Right lobe of liver (tissue), 6 donors: ENCODE data around the gene AVPR1B. TPM values are rescaled to one million over a fixed set of nuclear protein-coding genes. Genes with fewer than 3 reads are reported as not detected.

Experiments
- ATAC-seq, 4 donors: fragments of 200-7000 bp; cut with Tn5 transposase; one replicate each; pipeline ENCODE4 v1.9.1; 2020; ENCODE audit warnings: mild to moderate bottlenecking in 4 of 4, moderate library complexity in 4 of 4
- DNase-seq, 3 donors: peaks; one replicate each; pipeline ENCODE4 v3.0.0-alpha.2; 2020
- H3K27ac ChIP-seq, 3 donors: fragments of 200-600 bp; one replicate each; pipeline ENCODE4 v1.8.0; 2022
- H3K27me3 ChIP-seq, 2 donors: fragments of 200-600 bp; one replicate each; pipeline ENCODE4 v1.8.0; 2022
- H3K36me3 ChIP-seq, 4 donors: fragments of 200-600 bp; sonication (generic) in 1 of 4; one replicate each; pipeline versions ENCODE4 v1.5.1 to v1.8.0; 2017 to 2022; ENCODE audit warnings: control low read depth in 1 of 4
- H3K4me1 ChIP-seq, 4 donors: fragments of 200-600 bp; sonication (generic) in 1 of 4; one replicate each; pipeline versions ENCODE4 v1.5.1 to v1.8.0; 2017 to 2022; ENCODE audit warnings: control low read depth in 1 of 4
- H3K4me3 ChIP-seq, 3 donors: fragments of 200-600 bp; one replicate each; pipeline ENCODE4 v1.8.0; 2022
- H3K9me3 ChIP-seq, 4 donors: fragments of 200-600 bp; sonication (generic) in 1 of 4; one replicate each; pipeline versions ENCODE4 v1.5.1 to v1.8.0; 2017 to 2022; ENCODE audit warnings: control low read depth in 1 of 4
- CTCF ChIP-seq, 4 donors: fragments of 200-600 bp in 3 of 4; fragments of 450-650 bp in 1 of 4; IDR thresholded peaks; one replicate each; pipeline versions ENCODE4 v1.5.1 to v1.8.0; 2016 to 2022; ENCODE audit warnings: antibody characterized with exemption in 4 of 4, mild to moderate bottlenecking in 2 of 4
- POLR2A ChIP-seq: fragments of 450-650 bp; IDR thresholded peaks from one replicate; pipeline ENCODE4 v1.6.1; 2017; ENCODE audit warnings: antibody characterized with exemption, mild to moderate bottlenecking
- WGBS: methylation state at CpG from one replicate; pipeline ENCODE4 v1.1.6; 2018; ENCODE audit warnings: low coverage, low lambda C conversion rate; ENCODE audit not compliant: insufficient coverage; ENCODE audit errors: missing lambda C conversion rate; 5-methylcytosine and 5-hydroxymethylcytosine counted together
- intact Hi-C, 2 donors: fragments of 100-400 bp; cut with DNase I; formaldehyde crosslinking; loops; one replicate each; pipeline versions ENCODE4 v1.11.2 to v1.14.1; 2022
- total RNA-seq, 6 experiments: library from RNA; depleted of rRNA in 2 of 6; stranded (reverse); fragments of >200 nt in 2 of 6; fragmentation: NEBNext Ultra II Directional in 3 of 6; extraction: Animal tissue kit (Norgen Biotek cat#: 25700) in 3 of 6; gene quantifications; one replicate each; pipeline versions ENCODE4 v1.1.0 to v1.2.4, GENCODE V29; 2016 to 2023
- donor health status: DM: no; HTN: yes; CAD: no.
- donor health status: DM: no; HTN: no; CAD: no.
- donor health status: DM: no; HTN: no; CAD: no.
- donor health status: DM: no; HTN: yes; CAD: no.
- donor health status: DM: no; HTN: yes; CAD: no.

The AVPR1B gene
- total RNA-seq, 6 experiments from 2014 or later = not detected

DNA sequence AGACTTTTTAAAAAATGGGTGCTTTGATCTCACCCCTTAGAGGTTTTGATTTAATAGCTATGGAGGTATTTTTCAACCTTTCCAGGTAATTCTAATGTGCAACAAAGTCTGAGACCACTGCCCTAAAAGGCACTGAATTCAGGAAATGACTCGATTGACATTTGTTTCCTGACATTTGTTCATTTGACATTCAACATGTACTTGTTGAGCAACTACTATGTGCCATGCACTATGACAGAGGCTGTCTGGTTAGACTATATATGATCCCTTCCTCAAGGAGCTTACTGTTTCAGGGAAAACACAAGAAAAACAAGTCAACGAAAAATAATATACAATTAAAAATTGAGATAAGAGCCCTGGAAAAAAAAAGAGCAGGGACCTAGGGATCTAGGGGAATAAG is 25.6 kb upstream of the AVPR1B start:
- WGBS = 59% methylated on average over 2 of the region's 2 CpGs
- no peaks in the 10 kb centered on the region for H3K9me3 ChIP-seq
- no peak overlapping the region for H3K27ac ChIP-seq
- H3K4me1 ChIP-seq = peaks cover 0 to 17% (median 6%) of the 10 kb centered on the region in 4 donors
- no peaks in the 10 kb centered on the region for H3K36me3 ChIP-seq
- TF ChIP-seq POLR2A (no peak), CTCF (IDR thresholded peaks at IDR 0.05) (no peak)
- no peak for ATAC-seq
- no peak overlapping the region for H3K4me3 ChIP-seq
- DNase-seq = no peak
- intact Hi-C loops = no loop called here
- H3K27me3 ChIP-seq = no peaks in the 10 kb centered on the region

DNA sequence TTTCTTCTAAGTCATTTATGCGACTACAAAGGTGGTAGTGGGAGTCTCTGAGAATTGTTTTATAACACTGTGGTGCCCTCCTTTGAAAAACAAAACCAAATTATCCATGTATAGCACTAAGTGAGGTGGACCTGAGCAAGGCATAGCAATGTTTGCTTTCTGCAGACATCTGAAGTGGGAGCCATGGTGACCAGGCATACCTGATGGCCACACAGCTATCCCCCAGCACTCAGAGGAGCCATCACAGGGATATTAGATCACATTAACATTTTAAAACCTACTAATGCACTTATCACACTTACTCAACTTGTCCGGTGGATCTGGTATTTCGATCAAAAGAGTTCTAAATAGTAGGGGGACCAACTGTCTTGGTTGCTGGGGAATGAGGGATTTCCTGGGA is 24.8 kb upstream of the AVPR1B start:
- Histone ChIP-seq H3K27me3 (no peaks in the 10 kb centered on the region), H3K9me3 (no peaks in the 10 kb centered on the region), H3K4me1 (peaks cover 0 to 17% (median 6%) of the 10 kb centered on the region in 4 donors), H3K36me3 (no peaks in the 10 kb centered on the region), H3K4me3 (no peak overlapping the region), H3K27ac (no peak overlapping the region)
- TF ChIP-seq POLR2A (no peak), CTCF (IDR thresholded peaks at IDR 0.05) (no peak)
- DNase-seq (no peak), ATAC-seq (no peak)
- intact Hi-C loops = no loop called here
- WGBS = 90% methylated on average over 3 of the region's 3 CpGs

GRCh38 chr1:206136241-206136640 is 19.1 kb upstream of the AVPR1B start:
- Histone ChIP-seq H3K4me3 (no peak overlapping the region), H3K27ac (no peak overlapping the region), H3K4me1 (no peaks in the 10 kb centered on the region), H3K27me3 (no peaks in the 10 kb centered on the region), H3K36me3 (no peaks in the 10 kb centered on the region), H3K9me3 (no peaks in the 10 kb centered on the region)
- 38% methylated on average over 2 of the region's 2 CpGs for WGBS
- no peak for DNase-seq
- no peak for ATAC-seq
- TF ChIP-seq CTCF (IDR thresholded peaks at IDR 0.05) (no peak), POLR2A (no peak)
- intact Hi-C loops = no loop called here

DNA sequence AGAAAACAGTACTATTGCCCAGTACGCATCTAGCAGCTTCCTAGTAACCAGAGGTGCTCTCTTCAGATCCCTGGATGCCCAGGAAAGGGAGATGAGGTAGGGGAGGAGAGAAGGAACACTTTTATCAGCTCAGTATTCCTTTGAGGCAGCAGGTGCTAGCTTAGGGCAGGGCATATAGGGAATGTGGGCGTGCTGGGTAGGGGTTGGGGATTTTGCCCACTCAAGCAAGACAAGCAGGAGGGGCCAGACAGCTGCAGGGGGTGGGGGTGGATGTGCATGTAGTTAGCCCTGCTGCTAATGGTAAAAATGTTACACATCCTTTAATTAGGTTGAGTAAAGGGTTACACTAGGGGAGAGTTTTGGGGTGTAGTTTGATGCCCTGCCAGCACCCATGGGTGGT is 18.1 kb upstream of the AVPR1B start:
- ATAC-seq (no peak), DNase-seq (no peak)
- Histone ChIP-seq H3K27ac (no peak overlapping the region), H3K36me3 (no peaks in the 10 kb centered on the region), H3K4me3 (no peak overlapping the region), H3K9me3 (no peaks in the 10 kb centered on the region), H3K27me3 (no peaks in the 10 kb centered on the region), H3K4me1 (no peaks in the 10 kb centered on the region)
- intact Hi-C loops = no loop called here
- no peak for TF ChIP-seq POLR2A
- TF ChIP-seq CTCF (IDR thresholded peaks at IDR 0.05) = no peak
- WGBS = 80% methylated on average over 1 of the region's 2 CpGs
